Chondrocyte (in vitro differentiated cells): ENCODE data around the gene DNAL1. TPM values are rescaled to one million over a fixed set of nuclear protein-coding genes. Genes with fewer than 3 reads are reported as not detected.

ENCODE experiments used
- total RNA-seq: library from RNA; stranded (reverse); gene quantifications from 3 replicates; pipeline ENCODE4 v1.2.1, GENCODE V29; 2021

DNAL1 gene
- total RNA-seq, 1 donor from 2014 or later: 15.2 TPM

Other genes starting within 250 kb of the DNAL1 start
- gene NUMB, start 186.4 kb upstream of the DNAL1 start, total RNA-seq: 59.2 to 60.9 TPM (median 60.7 TPM) in 3 replicates
- gene RIOX1, start 154.1 kb upstream of the DNAL1 start, total RNA-seq: 12.4 to 13.1 TPM (median 12.9 TPM) in 3 replicates
- gene ACOT1, start 107.8 kb upstream of the DNAL1 start, total RNA-seq: 12.0 to 15.7 TPM (median 14.8 TPM) in 3 replicates
- gene HEATR4, start 86.0 kb upstream of the DNAL1 start, total RNA-seq: 0.27 TPM in 1 of 3 replicates, not detected in the others
- gene ACOT2, start 75.8 kb upstream of the DNAL1 start, total RNA-seq: 38.0 to 48.5 TPM (median 46.4 TPM) in 3 replicates
- 1.4 to 4.3 TPM (median 4.0 TPM) in 3 replicates for gene ACOT4, start 53.1 kb upstream of the DNAL1 start, total RNA-seq
- gene ACOT6, start 32.5 kb upstream of the DNAL1 start, total RNA-seq: not detected in 3 replicates
- gene PNMA1, start 69.4 kb downstream of the DNAL1 start, total RNA-seq: 72.0 to 85.2 TPM (median 72.1 TPM) in 3 replicates
- 2.1 to 4.0 TPM (median 2.8 TPM) in 3 replicates for gene PTGR2, start 206.8 kb downstream of the DNAL1 start, total RNA-seq
- 34.8 to 40.1 TPM (median 39.7 TPM) in 3 replicates for gene ZNF410, start 241.9 kb downstream of the DNAL1 start, total RNA-seq